GM19328 (cell line): ENCODE data around the gene PADI1.

Source experiments
- ATAC-seq: cut with Tn5 transposase; IDR thresholded peaks from one replicate; pipeline ENCODE4 v1.9.1; 2021; ENCODE audit warnings: mild to moderate bottlenecking, moderate library complexity; ENCODE audit not compliant: unreplicated experiment

The PADI1 gene

GRCh38 chr1:17181781-17182464 lies 23.0 kb upstream of the PADI1 start:
- ATAC-seq, result no peak

- no peak for ATAC-seq
Observed at GRCh38 chr1:17183388-17184160, 21.4 kb upstream of the PADI1 start.

- ATAC-seq, result no peak
Observed at GRCh38 chr1:17184161-17184665, 20.7 kb upstream of the PADI1 start.

GRCh38 chr1:17184822-17185484 lies 20.0 kb upstream of the PADI1 start:
- no peak for ATAC-seq

- ATAC-seq, result no peak
Observed at GRCh38 chr1:17185485-17185860, 19.5 kb upstream of the PADI1 start.

GRCh38 chr1:17186216-17186909 lies 18.6 kb upstream of the PADI1 start:
- ATAC-seq, result no peak

- no peak for ATAC-seq
Observed at GRCh38 chr1:17187051-17187450, 17.9 kb upstream of the PADI1 start.

- no peak for ATAC-seq
Observed at GRCh38 chr1:17188217-17188616, 16.7 kb upstream of the PADI1 start.

GRCh38 chr1:17188889-17189631 lies 15.9 kb upstream of the PADI1 start:
- ATAC-seq, result no peak

GRCh38 chr1:17189632-17189990 lies 15.3 kb upstream of the PADI1 start:
- no peak for ATAC-seq

- ATAC-seq, result no peak
Observed at GRCh38 chr1:17190010-17190995, 14.6 kb upstream of the PADI1 start.

GRCh38 chr1:17191990-17192242 lies 13.0 kb upstream of the PADI1 start:
- ATAC-seq, result no peak

- no peak for ATAC-seq
Observed at GRCh38 chr1:17192394-17193221, 12.3 kb upstream of the PADI1 start.

- ATAC-seq, result no peak
Observed at GRCh38 chr1:17193222-17194132, 11.5 kb upstream of the PADI1 start.

- ATAC-seq, result no peak
Observed at GRCh38 chr1:17194133-17194475, 10.8 kb upstream of the PADI1 start.

GRCh38 chr1:17194615-17195528 lies 10.1 kb upstream of the PADI1 start:
- no peak for ATAC-seq

GRCh38 chr1:17195731-17196130 lies 9.2 kb upstream of the PADI1 start:
- ATAC-seq, result no peak
